Endothelial cell (in vitro differentiated cells): ENCODE measurements around the gene ARHGAP24. TPM values are rescaled to one million over a fixed set of nuclear protein-coding genes. Genes with fewer than 3 reads are reported as not detected.

Experiments used
- DNase-seq: peaks from one replicate; pipeline ENCODE4 v3.0.0; 2021; ENCODE audit warnings: low spot score
- H3K27ac Mint-ChIP-seq: one replicate; pipeline ENCODE4 v1.8.0; 2021; ENCODE audit warnings: mixed read lengths, inconsistent platforms; ENCODE audit not compliant: unreplicated experiment
- H3K27me3 Mint-ChIP-seq: one replicate; pipeline ENCODE4 v1.8.0; 2021; ENCODE audit warnings: mild to moderate bottlenecking, moderate library complexity, mixed read lengths, inconsistent platforms; ENCODE audit not compliant: unreplicated experiment
- H3K36me3 Mint-ChIP-seq: one replicate; pipeline ENCODE4 v1.8.0; 2021; ENCODE audit warnings: mild to moderate bottlenecking, low read depth, mixed read lengths, inconsistent platforms; ENCODE audit not compliant: unreplicated experiment
- H3K4me1 Mint-ChIP-seq: one replicate; pipeline ENCODE4 v1.8.0; 2021; ENCODE audit warnings: mild to moderate bottlenecking, mixed read lengths, inconsistent platforms; ENCODE audit not compliant: unreplicated experiment
- H3K4me3 Mint-ChIP-seq: one replicate; pipeline ENCODE4 v1.8.0; 2021; ENCODE audit warnings: mild to moderate bottlenecking, mixed read lengths, inconsistent platforms; ENCODE audit not compliant: unreplicated experiment
- H3K9me3 Mint-ChIP-seq: one replicate; pipeline ENCODE4 v1.8.0; 2021; ENCODE audit warnings: mixed read lengths, inconsistent platforms; ENCODE audit not compliant: unreplicated experiment
- microRNA-seq: library from miRNA; unstranded; fragments of <30 nt; microRNA quantifications from one replicate; pipeline ENCODE4, GENCODE V29; 2020; ENCODE audit not compliant: unreplicated experiment
- total RNA-seq: library from RNA; stranded (reverse); fragmentation: NEBNext Ultra II Directional; extraction: Animal tissue kit (Norgen Biotek cat#: 25700); gene quantifications from one replicate; pipeline ENCODE4 v1.2.1, GENCODE V29; 2021; ENCODE audit not compliant: unreplicated experiment
- TF ChIP-seq, protein P1 (sequence below): fragments of 200-600 bp; sonication (generic); IDR thresholded peaks from one replicate; pipeline ENCODE4 v1.5.0; 2021; ENCODE audit warnings: antibody characterized with exemption; ENCODE audit not compliant: unreplicated experiment

ARHGAP24 gene
- total RNA-seq, 1 donor from 2014 or later = 5.0 TPM

DNA sequence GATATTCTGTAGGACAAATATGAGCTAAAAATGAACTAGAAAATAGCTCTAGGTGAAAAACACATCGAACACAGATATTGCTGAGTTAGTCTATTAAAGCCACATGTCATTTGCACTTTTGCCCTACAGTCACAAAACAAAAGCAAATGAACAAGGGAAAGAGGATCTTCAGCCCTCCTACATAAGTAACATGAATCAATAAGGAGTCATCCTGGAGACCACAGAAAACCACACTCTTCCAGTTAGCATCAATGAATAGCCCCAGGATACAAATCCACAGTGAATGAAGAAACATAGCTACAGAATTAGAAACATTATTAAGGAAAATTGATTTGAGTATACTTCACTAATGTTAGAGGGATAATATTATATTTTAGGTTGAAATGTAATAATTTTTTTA lies 573.5 kb downstream of the ARHGAP24 start:
- no peak overlapping the region for H3K4me3 Mint-ChIP-seq
- H3K27ac Mint-ChIP-seq = no peak overlapping the region
- no peaks in the 10 kb centered on the region for H3K27me3 Mint-ChIP-seq
- TF ChIP-seq, protein P1, sequence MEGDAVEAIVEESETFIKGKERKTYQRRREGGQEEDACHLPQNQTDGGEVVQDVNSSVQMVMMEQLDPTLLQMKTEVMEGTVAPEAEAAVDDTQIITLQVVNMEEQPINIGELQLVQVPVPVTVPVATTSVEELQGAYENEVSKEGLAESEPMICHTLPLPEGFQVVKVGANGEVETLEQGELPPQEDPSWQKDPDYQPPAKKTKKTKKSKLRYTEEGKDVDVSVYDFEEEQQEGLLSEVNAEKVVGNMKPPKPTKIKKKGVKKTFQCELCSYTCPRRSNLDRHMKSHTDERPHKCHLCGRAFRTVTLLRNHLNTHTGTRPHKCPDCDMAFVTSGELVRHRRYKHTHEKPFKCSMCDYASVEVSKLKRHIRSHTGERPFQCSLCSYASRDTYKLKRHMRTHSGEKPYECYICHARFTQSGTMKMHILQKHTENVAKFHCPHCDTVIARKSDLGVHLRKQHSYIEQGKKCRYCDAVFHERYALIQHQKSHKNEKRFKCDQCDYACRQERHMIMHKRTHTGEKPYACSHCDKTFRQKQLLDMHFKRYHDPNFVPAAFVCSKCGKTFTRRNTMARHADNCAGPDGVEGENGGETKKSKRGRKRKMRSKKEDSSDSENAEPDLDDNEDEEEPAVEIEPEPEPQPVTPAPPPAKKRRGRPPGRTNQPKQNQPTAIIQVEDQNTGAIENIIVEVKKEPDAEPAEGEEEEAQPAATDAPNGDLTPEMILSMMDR = no peak
- no peaks in the 10 kb centered on the region for H3K36me3 Mint-ChIP-seq
- no peak for DNase-seq
- peaks cover 5% of the 10 kb centered on the region for H3K4me1 Mint-ChIP-seq
- H3K9me3 Mint-ChIP-seq = no peaks in the 10 kb centered on the region

DNA sequence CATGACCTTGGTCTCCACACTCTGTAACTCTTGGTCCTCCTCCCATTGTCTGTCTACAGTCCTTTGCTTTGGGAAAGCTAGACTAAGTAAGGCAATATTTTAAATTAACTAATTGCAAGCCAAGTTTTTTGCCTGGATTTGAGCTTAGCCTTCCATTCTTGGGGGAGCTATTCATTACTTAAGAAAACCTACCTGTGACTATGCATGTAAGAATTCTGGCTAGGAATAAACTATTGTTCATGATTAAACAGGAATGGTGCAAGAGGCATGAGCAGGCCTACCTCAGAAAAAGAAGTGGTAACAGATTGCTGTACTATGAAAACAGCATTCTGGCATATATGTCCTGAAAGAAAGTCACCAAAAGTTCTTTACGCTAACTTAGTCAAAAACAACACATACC lies 575.5 kb downstream of the ARHGAP24 start:
- no peak overlapping the region for H3K4me3 Mint-ChIP-seq
- H3K27ac Mint-ChIP-seq = no peak overlapping the region
- TF ChIP-seq, protein P1 = no peak
- H3K36me3 Mint-ChIP-seq = no peaks in the 10 kb centered on the region
- no peaks in the 10 kb centered on the region for H3K27me3 Mint-ChIP-seq
- H3K9me3 Mint-ChIP-seq = no peaks in the 10 kb centered on the region
- DNase-seq = no peak
- H3K4me1 Mint-ChIP-seq = peaks cover 3% of the 10 kb centered on the region

Small RNAs within 50 kb of the gene (microRNA-seq; reads per million reads assigned to microRNA genes)
- gene MIR4451 = not detected
